HCT116 (cell line): Measurements from ENCODE around the gene PDE1A. TPM values are rescaled to one million over a fixed set of nuclear protein-coding genes. Genes with fewer than 3 reads are reported as not detected.

Experiments
- ATAC-seq: fragments of 200-7000 bp; cut with Tn5 transposase; 2 replicates; pipeline ENCODE4 v1.9.1; 2020; ENCODE audit warnings: mild to moderate bottlenecking, moderate library complexity
- BruUV-seq: library from RNA; stranded (reverse); fragments of 400-500 nt; replicated peaks from 2 replicates; lab custom pipeline; 2021; lab: Mats Ljungman, UMichigan
- CTCF ChIA-PET: fragments of 300-600 bp; sonication (Branson Sonifier 250); formaldehyde crosslinking; loops from one replicate; lab custom pipeline; 2021; ENCODE audit warnings: antibody characterized with exemption; lab: Charles Lee
- POLR2A ChIA-PET: fragments of 300-600, 350-600 bp; sonication (Branson Sonifier 250); formaldehyde crosslinking; loops from one replicate; lab custom pipeline; 2021; ENCODE audit warnings: antibody characterized with exemption; lab: Charles Lee
- RAD21 ChIA-PET, 2 experiments: fragments of 300-600 bp; sonication (Branson Sonifier 250); formaldehyde crosslinking; loops; one replicate each; lab custom pipeline; 2023; ENCODE audit warnings: low total read pairs in 2 of 2; ENCODE audit not compliant: uncharacterized antibody in 2 of 2, unreplicated experiment in 2 of 2, low non-redundant PET in 1 of 2; lab: Charles Lee
- DNase-seq: peaks from one replicate; pipeline ENCODE4 v3.0.0-alpha.2; 2010; ENCODE audit warnings: low read depth, low spot score
- H2AFZ ChIP-seq: fragments of 200-600 bp; shearing (Covaris generic), sonication (generic); 2 replicates; pipeline ENCODE4 v1.6.1; 2017; ENCODE audit warnings: low read depth, mixed run types, mixed read lengths, antibody characterized with exemption, low read length; ENCODE audit not compliant: poor library complexity, severe bottlenecking
- H3K27ac ChIP-seq: 2 replicates; pipeline ENCODE4 v1.5.1; 2012; ENCODE audit warnings: low read depth, low read length
- H3K27me3 ChIP-seq: fragments of 200-600 bp; sonication (generic); 2 replicates; pipeline ENCODE4 v1.6.1; 2016; ENCODE audit warnings: mixed run types, low read length, mixed read lengths; ENCODE audit not compliant: insufficient read depth
- H3K36me3 ChIP-seq, 2 experiments: fragments of 200-500 bp in 1 of 2; fragments of 200-600 bp in 1 of 2; sonication (Bioruptor generic) in 1 of 2; sonication (generic) in 1 of 2; 2 replicates each; pipeline versions ENCODE4 v1.5.1 to v1.6.1; 2014 to 2016; ENCODE audit warnings: low read length in 2 of 2, inconsistent platforms in 1 of 2, mixed read lengths in 1 of 2, mixed run types in 1 of 2; ENCODE audit not compliant: insufficient read depth in 2 of 2, control insufficient read depth in 1 of 2
- H3K4me1 ChIP-seq, 2 experiments: fragments of 200-600 bp in 1 of 2; sonication (generic) in 1 of 2; 2 replicates each; pipeline versions ENCODE4 v1.5.1 to v1.6.1; 2012 to 2017; ENCODE audit warnings: low read length in 2 of 2, inconsistent platforms in 1 of 2, mild to moderate bottlenecking in 1 of 2, mixed read lengths in 1 of 2, mixed run types in 1 of 2, moderate library complexity in 1 of 2; ENCODE audit not compliant: insufficient read depth in 2 of 2, control insufficient read depth in 1 of 2
- H3K4me2 ChIP-seq: fragments of 200-600 bp; sonication (generic); 2 replicates; pipeline ENCODE4 v1.6.1; 2017; ENCODE audit warnings: mixed run types, low read length, mixed read lengths
- H3K4me3 ChIP-seq, 2 experiments: fragments of 200-600 bp in 1 of 2; sonication (generic) in 1 of 2; replicated peaks in 1 of 2; 2 replicates each; pipeline ENCODE4 v1.5.1; 2011 to 2016; ENCODE audit warnings: low read length in 2 of 2, control low read depth in 1 of 2, low read depth in 1 of 2, mild to moderate bottlenecking in 1 of 2, mixed read lengths in 1 of 2, mixed run types in 1 of 2
- H3K79me2 ChIP-seq: fragments of 200-600 bp; sonication (generic); 2 replicates; pipeline ENCODE4 v1.6.1; 2017; ENCODE audit warnings: mild to moderate bottlenecking, mixed run types, low read length, moderate library complexity, mixed read lengths; ENCODE audit not compliant: insufficient read depth
- H3K9ac ChIP-seq: fragments of 200-600 bp; sonication (generic); 2 replicates; pipeline ENCODE4 v1.6.1; 2016; ENCODE audit warnings: low read length, mixed read lengths
- H3K9me2 ChIP-seq: fragments of 200-600 bp; sonication (generic), shearing (Covaris generic); 2 replicates; pipeline ENCODE4 v1.6.1; 2017; ENCODE audit warnings: mixed run types, mild to moderate bottlenecking, moderate library complexity; ENCODE audit not compliant: insufficient read depth
- H3K9me3 ChIP-seq, 2 experiments: fragments of 200-500 bp in 1 of 2; fragments of 200-600 bp in 1 of 2; sonication (Bioruptor generic) in 1 of 2; sonication (generic) in 1 of 2; 2 replicates each; pipeline ENCODE4 v1.6.1; 2014 to 2017; ENCODE audit warnings: low read length in 2 of 2, mixed read lengths in 2 of 2, inconsistent platforms in 1 of 2, low read depth in 1 of 2, mild to moderate bottlenecking in 1 of 2, mixed run types in 1 of 2, moderate library complexity in 1 of 2; ENCODE audit not compliant: control insufficient read depth in 1 of 2, insufficient read depth in 1 of 2
- H4K20me1 ChIP-seq: fragments of 200-600 bp; sonication (generic), shearing (Covaris generic); 2 replicates; pipeline ENCODE4 v1.6.1; 2017; ENCODE audit warnings: mixed run types, mild to moderate bottlenecking, moderate library complexity; ENCODE audit not compliant: insufficient read depth
- CTCF ChIP-seq, 3 experiments: fragments of 200-600 bp in 1 of 3; sonication (generic) in 1 of 3; IDR thresholded peaks in 2 of 3; conservative IDR thresholded peaks in 1 of 3; 2 replicates each; pipeline ENCODE4 v1.5.1; 2012 to 2017; ENCODE audit warnings: low read depth in 2 of 3, low read length in 2 of 3, antibody characterized with exemption in 1 of 3, borderline replicate concordance in 1 of 3, control low read depth in 1 of 3, mild to moderate bottlenecking in 1 of 3, mixed read lengths in 1 of 3, mixed run types in 1 of 3, moderate library complexity in 1 of 3; ENCODE audit not compliant: insufficient read depth in 1 of 3
- ELF1 ChIP-seq: IDR thresholded peaks from 2 replicates; pipeline ENCODE4 v1.6.1; 2012; ENCODE audit warnings: low read depth, borderline replicate concordance
- POLR2A ChIP-seq: IDR thresholded peaks from 2 replicates; pipeline ENCODE4 v1.7.0; 2011; ENCODE audit warnings: borderline replicate concordance; ENCODE audit not compliant: insufficient read depth, insufficient read length; ENCODE audit errors: extremely low read depth
- TCF7L2 ChIP-seq: IDR thresholded peaks from 2 replicates; pipeline ENCODE4 v1.7.0; 2011; ENCODE audit warnings: borderline replicate concordance, inconsistent platforms; ENCODE audit not compliant: insufficient read depth, insufficient read length; ENCODE audit errors: extremely low read depth
- ZNF274 ChIP-seq: fragments of 200-500 bp; sonication (Bioruptor generic); IDR thresholded peaks from 2 replicates; pipeline ENCODE4 v1.6.1; 2014; ENCODE audit warnings: mild to moderate bottlenecking, low read depth, low read length, inconsistent platforms
- intact Hi-C: fragments of 100-400 bp; cut with micrococcal nuclease; formaldehyde crosslinking; loops from 2 replicates; pipeline ENCODE4 v1.10.0; 2022
- total RNA-seq: library from RNA; stranded (reverse); gene quantifications from one replicate; pipeline ENCODE4 v1.2.1, GENCODE V29; 2021; ENCODE audit not compliant: unreplicated experiment
- TF ChIP-seq, protein P1 (sequence below): IDR thresholded peaks from 2 replicates; pipeline ENCODE4 v1.6.1; 2012; ENCODE audit warnings: low read depth
- TF ChIP-seq, protein P2 (sequence below): IDR thresholded peaks from 2 replicates; pipeline ENCODE4 v1.6.1; 2012

The PDE1A gene
- total RNA-seq, 1 experiment from 2014 or later: 0.12 TPM

DNA sequence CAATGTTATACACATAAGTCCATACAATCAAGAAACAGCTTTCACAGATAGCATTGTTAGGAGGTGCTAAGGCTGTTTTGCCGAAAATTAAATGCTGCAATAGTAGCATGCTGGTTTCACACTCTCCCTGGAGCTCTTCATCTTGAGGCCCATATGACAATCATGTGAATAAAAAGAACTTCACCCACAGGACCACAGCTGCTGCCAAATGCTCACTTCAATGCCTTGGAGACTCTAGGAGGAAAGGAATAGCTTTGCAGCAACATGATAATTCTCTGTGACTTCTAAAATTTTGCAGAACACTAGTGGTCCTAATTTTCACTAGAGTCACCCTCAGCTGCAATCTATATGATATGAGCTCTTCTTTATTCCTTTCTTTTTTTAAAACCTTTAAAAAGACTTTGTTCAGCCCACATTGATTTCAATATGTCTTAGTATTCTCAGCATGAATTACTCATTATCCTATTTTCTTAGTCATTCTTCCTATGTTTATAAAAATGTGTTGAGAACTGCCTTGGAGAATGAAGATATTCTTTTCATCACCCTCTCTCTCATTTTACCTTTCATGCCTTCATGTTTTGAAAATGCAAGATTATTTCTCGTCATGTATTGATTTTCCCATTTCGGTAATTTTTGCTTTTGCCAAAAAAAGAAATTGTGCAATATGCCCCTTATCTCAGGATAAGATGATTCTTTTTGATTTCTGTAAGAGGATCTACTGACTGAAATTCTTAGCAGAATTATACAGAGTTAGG is 108.2 kb downstream of the PDE1A start:
- ATAC-seq (no peak), DNase-seq (no peak)
- intact Hi-C loops: no loop called here
- no peaks in the 10 kb centered on the region for H3K4me1 ChIP-seq
- H3K4me3 ChIP-seq: no peak overlapping the region
- no peaks in the 10 kb centered on the region for H3K9me3 ChIP-seq
- no peaks in the 10 kb centered on the region for H3K9me2 ChIP-seq
- CTCF ChIA-PET: no interaction called here
- BruUV-seq: no TSS peak
- POLR2A ChIA-PET: no interaction called here
- H3K27me3 ChIP-seq: no peaks in the 10 kb centered on the region
- TF ChIP-seq, protein P1, sequence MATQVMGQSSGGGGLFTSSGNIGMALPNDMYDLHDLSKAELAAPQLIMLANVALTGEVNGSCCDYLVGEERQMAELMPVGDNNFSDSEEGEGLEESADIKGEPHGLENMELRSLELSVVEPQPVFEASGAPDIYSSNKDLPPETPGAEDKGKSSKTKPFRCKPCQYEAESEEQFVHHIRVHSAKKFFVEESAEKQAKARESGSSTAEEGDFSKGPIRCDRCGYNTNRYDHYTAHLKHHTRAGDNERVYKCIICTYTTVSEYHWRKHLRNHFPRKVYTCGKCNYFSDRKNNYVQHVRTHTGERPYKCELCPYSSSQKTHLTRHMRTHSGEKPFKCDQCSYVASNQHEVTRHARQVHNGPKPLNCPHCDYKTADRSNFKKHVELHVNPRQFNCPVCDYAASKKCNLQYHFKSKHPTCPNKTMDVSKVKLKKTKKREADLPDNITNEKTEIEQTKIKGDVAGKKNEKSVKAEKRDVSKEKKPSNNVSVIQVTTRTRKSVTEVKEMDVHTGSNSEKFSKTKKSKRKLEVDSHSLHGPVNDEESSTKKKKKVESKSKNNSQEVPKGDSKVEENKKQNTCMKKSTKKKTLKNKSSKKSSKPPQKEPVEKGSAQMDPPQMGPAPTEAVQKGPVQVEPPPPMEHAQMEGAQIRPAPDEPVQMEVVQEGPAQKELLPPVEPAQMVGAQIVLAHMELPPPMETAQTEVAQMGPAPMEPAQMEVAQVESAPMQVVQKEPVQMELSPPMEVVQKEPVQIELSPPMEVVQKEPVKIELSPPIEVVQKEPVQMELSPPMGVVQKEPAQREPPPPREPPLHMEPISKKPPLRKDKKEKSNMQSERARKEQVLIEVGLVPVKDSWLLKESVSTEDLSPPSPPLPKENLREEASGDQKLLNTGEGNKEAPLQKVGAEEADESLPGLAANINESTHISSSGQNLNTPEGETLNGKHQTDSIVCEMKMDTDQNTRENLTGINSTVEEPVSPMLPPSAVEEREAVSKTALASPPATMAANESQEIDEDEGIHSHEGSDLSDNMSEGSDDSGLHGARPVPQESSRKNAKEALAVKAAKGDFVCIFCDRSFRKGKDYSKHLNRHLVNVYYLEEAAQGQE: no peak
- TF ChIP-seq POLR2A: no peak
- TF ChIP-seq, protein P2, sequence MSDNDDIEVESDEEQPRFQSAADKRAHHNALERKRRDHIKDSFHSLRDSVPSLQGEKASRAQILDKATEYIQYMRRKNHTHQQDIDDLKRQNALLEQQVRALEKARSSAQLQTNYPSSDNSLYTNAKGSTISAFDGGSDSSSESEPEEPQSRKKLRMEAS: no peak
- TF ChIP-seq TCF7L2: no peak
- no peak for TF ChIP-seq ZNF274
- TF ChIP-seq CTCF (IDR thresholded peaks at IDR 0.05 in 2 of 3, conservative IDR thresholded peaks at IDR 0.05 in 1 of 3; ENCODE audit: borderline replicate concordance in 1 of 3, insufficient read depth in 1 of 3, low read depth in 2 of 3, low read length in 2 of 3): no peak
- no peak for TF ChIP-seq ELF1
- H3K27ac ChIP-seq: no peak overlapping the region
- H3K79me2 ChIP-seq: no peaks in the 10 kb centered on the region
- no peak overlapping the region for H3K9ac ChIP-seq
- RAD21 ChIA-PET: no interaction called here
- no peaks in the 10 kb centered on the region for H4K20me1 ChIP-seq
- H3K4me2 ChIP-seq: no peak overlapping the region
- H2AFZ ChIP-seq: no peak overlapping the region
- H3K36me3 ChIP-seq: no peaks in the 10 kb centered on the region
